HEK293 (cell line): ENCODE measurements around the gene PMEL.

Experiments
- CTCF ChIA-PET: fragments of 350-600 bp; formaldehyde crosslinking; extraction: SDS; loops from one replicate; lab custom pipeline; 2021; ENCODE audit warnings: antibody characterized with exemption; lab: Yijun Ruan, JAX
- POLR2A ChIA-PET: fragments of 300-600 bp; formaldehyde crosslinking; extraction: SDS; loops from one replicate; lab custom pipeline; 2020; ENCODE audit warnings: antibody characterized with exemption, inconsistent platforms; lab: Yijun Ruan, JAX
- H3K27ac ChIP-seq: fragments of 200-500 bp; sonication (Bioruptor generic); 2 replicates; pipeline ENCODE4 v1.5.1; 2014; ENCODE audit warnings: low read depth, low read length, control low read depth, inconsistent platforms; ENCODE audit errors: extremely low read depth
- H3K36me3 ChIP-seq, 2 experiments: fragments of 200-500 bp in 1 of 2; sonication (Bioruptor generic) in 1 of 2; 1 replicate in 1 of 2; 2 replicates in 1 of 2; pipeline ENCODE4 v1.5.1; 2014 to 2017; ENCODE audit warnings: inconsistent platforms in 2 of 2, low read length in 2 of 2; ENCODE audit not compliant: control insufficient read depth in 2 of 2, insufficient read depth in 1 of 2
- H3K4me1 ChIP-seq: fragments of 200-500 bp; sonication (Bioruptor generic); 2 replicates; pipeline ENCODE4 v1.5.1; 2014; ENCODE audit warnings: mild to moderate bottlenecking, low read length, inconsistent platforms; ENCODE audit not compliant: control insufficient read depth, insufficient read depth
- H3K4me3 ChIP-seq: 2 replicates; pipeline ENCODE4 v1.5.1; 2011; ENCODE audit warnings: low read depth, mild to moderate bottlenecking, control low read depth, low read length, moderate library complexity
- H3K9me3 ChIP-seq: fragments of 200-500 bp; sonication (Bioruptor generic); 2 replicates; pipeline ENCODE4 v1.5.1; 2014; ENCODE audit warnings: low read depth, low read length, inconsistent platforms; ENCODE audit not compliant: control insufficient read depth, insufficient read depth
- GLIS2 ChIP-seq: fragments of 450-650 bp; formaldehyde crosslinking; IDR thresholded peaks from 2 replicates; pipeline ENCODE4 v1.5.1; 2016; ENCODE audit warnings: missing biosample characterization, missing genetic modification characterization
- MYNN ChIP-seq: fragments of 450-650 bp; formaldehyde crosslinking; IDR thresholded peaks from 2 replicates; pipeline ENCODE4 v1.5.1; 2016; ENCODE audit warnings: missing biosample characterization, missing genetic modification characterization, borderline replicate concordance
- REPIN1 ChIP-seq: fragments of 450-650 bp; formaldehyde crosslinking; IDR thresholded peaks from 2 replicates; pipeline ENCODE4 v1.5.1; 2017; ENCODE audit warnings: missing biosample characterization, missing genetic modification characterization, low read depth
- WT1 ChIP-seq: fragments of 450-650 bp; formaldehyde crosslinking; IDR thresholded peaks from 2 replicates; pipeline ENCODE4 v1.5.1; 2016; ENCODE audit warnings: missing biosample characterization, missing genetic modification characterization
- ZBTB1 ChIP-seq: fragments of 450-650 bp; formaldehyde crosslinking; IDR thresholded peaks from 2 replicates; pipeline ENCODE4 v1.5.1; 2016; ENCODE audit warnings: missing biosample characterization, missing genetic modification characterization
- ZNF114 ChIP-seq: fragments of 450-650 bp; formaldehyde crosslinking; IDR thresholded peaks from 2 replicates; pipeline ENCODE4 v1.5.0; 2017; ENCODE audit warnings: missing biosample characterization, missing genetic modification characterization
- ZNF140 ChIP-seq: fragments of 450-650 bp; formaldehyde crosslinking; IDR thresholded peaks from 2 replicates; pipeline ENCODE4 v1.5.1; 2016; ENCODE audit warnings: missing biosample characterization, missing genetic modification characterization
- ZNF19 ChIP-seq: fragments of 450-650 bp; formaldehyde crosslinking; IDR thresholded peaks from 2 replicates; pipeline ENCODE4; 2016; ENCODE audit warnings: missing biosample characterization, missing genetic modification characterization, low read depth
- ZNF202 ChIP-seq: fragments of 450-650 bp; formaldehyde crosslinking; IDR thresholded peaks from 2 replicates; pipeline ENCODE4 v1.5.1; 2016; ENCODE audit warnings: missing biosample characterization, missing genetic modification characterization, borderline replicate concordance
- ZNF335 ChIP-seq: fragments of 450-650 bp; formaldehyde crosslinking; conservative IDR thresholded peaks from 2 replicates; pipeline ENCODE4 v1.5.1; 2016; ENCODE audit warnings: missing biosample characterization, missing genetic modification characterization
- ZNF341 ChIP-seq: fragments of 450-650 bp; formaldehyde crosslinking; IDR thresholded peaks from 2 replicates; pipeline ENCODE4; 2016; ENCODE audit warnings: low read depth, missing biosample characterization, missing genetic modification characterization
- ZNF366 ChIP-seq: fragments of 450-650 bp; formaldehyde crosslinking; conservative IDR thresholded peaks from 2 replicates; pipeline ENCODE4 v1.5.1; 2016; ENCODE audit warnings: missing biosample characterization, missing genetic modification characterization
- ZNF530 ChIP-seq: fragments of 450-650 bp; formaldehyde crosslinking; IDR thresholded peaks from 2 replicates; pipeline ENCODE4 v1.5.1; 2016; ENCODE audit warnings: low read depth, missing biosample characterization, missing genetic modification characterization
- ZNF555 ChIP-seq: fragments of 450-650 bp; formaldehyde crosslinking; conservative IDR thresholded peaks from 2 replicates; pipeline ENCODE4 v1.5.1; 2017; ENCODE audit warnings: missing biosample characterization, mild to moderate bottlenecking, missing genetic modification characterization, inconsistent platforms
- ZNF560 ChIP-seq: fragments of 450-650 bp; formaldehyde crosslinking; IDR thresholded peaks from 2 replicates; pipeline ENCODE4 v1.5.1; 2017; ENCODE audit warnings: missing biosample characterization, missing genetic modification characterization, borderline replicate concordance
- ZNF610 ChIP-seq: fragments of 450-650 bp; formaldehyde crosslinking; IDR thresholded peaks from 2 replicates; pipeline ENCODE4 v1.5.1; 2016; ENCODE audit warnings: missing biosample characterization, missing genetic modification characterization, borderline replicate concordance
- ZNF654 ChIP-seq: fragments of 450-650 bp; formaldehyde crosslinking; IDR thresholded peaks from 2 replicates; pipeline ENCODE4 v1.5.1; 2016; ENCODE audit warnings: low read depth, missing biosample characterization, missing genetic modification characterization
- ZNF76 ChIP-seq: fragments of 450-650 bp; formaldehyde crosslinking; IDR thresholded peaks from 2 replicates; pipeline ENCODE4; 2016; ENCODE audit warnings: low read depth, missing biosample characterization, missing genetic modification characterization, borderline replicate concordance
- ZNF785 ChIP-seq: fragments of 450-650 bp; formaldehyde crosslinking; IDR thresholded peaks from 2 replicates; pipeline ENCODE4 v1.5.1; 2016; ENCODE audit warnings: missing biosample characterization, missing genetic modification characterization
- ZSCAN16 ChIP-seq: fragments of 450-650 bp; formaldehyde crosslinking; IDR thresholded peaks from 2 replicates; pipeline ENCODE4 v1.5.1; 2016; ENCODE audit warnings: missing biosample characterization, missing genetic modification characterization
- TF ChIP-seq, protein P1 (sequence below): fragments of 450-650 bp; formaldehyde crosslinking; IDR thresholded peaks from 2 replicates; pipeline ENCODE4 v1.5.1; 2016; ENCODE audit warnings: missing biosample characterization, missing genetic modification characterization
- TF ChIP-seq, protein P2 (sequence below): fragments of 450-650 bp; formaldehyde crosslinking; IDR thresholded peaks from 2 replicates; pipeline ENCODE4 v1.5.1; 2017; ENCODE audit warnings: missing biosample characterization, missing genetic modification characterization
- TF ChIP-seq, protein P3 (sequence below): fragments of 450-650 bp; formaldehyde crosslinking; IDR thresholded peaks from 2 replicates; pipeline ENCODE4 v1.5.1; 2016; ENCODE audit warnings: missing biosample characterization, missing genetic modification characterization
- TF ChIP-seq, protein P4 (sequence below): fragments of 450-650 bp; formaldehyde crosslinking; IDR thresholded peaks from 2 replicates; pipeline ENCODE4 v1.5.1; 2016; ENCODE audit warnings: missing biosample characterization, missing genetic modification characterization

The PMEL gene

DNA sequence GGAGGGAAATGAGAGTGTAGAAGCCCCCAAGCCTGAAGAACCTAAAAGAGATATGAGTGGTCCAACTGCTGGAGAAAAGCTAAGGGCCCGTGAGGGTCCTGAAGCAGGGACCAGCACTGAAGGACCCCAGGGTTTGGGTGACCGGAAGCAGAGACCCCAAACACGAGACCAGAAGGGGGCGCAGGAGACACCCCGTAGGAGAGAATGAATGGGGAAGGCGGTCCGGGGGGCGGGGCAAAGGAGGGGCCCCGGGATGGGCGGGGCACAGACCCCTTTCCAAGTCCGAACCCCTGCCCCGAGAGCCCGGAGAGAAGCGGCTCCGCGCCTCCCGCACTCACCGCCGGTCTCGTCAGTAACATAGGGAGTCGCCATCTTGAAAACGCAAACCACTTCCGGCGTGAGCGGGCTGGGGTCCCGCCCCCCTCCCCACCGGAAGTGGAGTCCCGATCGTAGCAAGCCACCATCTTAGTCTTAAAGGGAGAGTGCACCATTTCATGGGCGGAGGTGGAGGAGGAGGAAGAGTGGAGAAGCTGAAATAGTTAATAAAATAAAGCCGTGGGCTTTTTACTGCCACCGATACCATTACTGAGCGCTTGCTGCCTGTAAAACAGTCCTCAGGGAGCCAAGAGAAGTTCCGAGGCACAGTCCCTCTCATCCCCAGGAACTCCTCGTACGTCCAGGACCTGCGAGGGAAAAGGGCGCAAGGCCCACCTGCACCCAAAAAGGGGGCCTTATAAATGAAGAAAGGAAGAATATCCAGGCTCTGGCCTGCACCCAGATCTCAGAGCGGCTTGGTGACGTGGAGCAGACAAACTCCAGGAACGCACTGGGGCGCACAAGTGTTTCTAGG, 38.9 kb downstream of the PMEL start (continued):
- TF ChIP-seq REPIN1 (tag by site-specific recombination) (no peak), ZNF785 (tag by site-specific recombination) (no peak), ZNF114 (tag by site-specific recombination) (no peak), ZNF654 (tag by site-specific recombination) (peak; percentile 26; the same call in 1 of the 2 replicates), ZNF555 (tag by site-specific recombination) (no peak), ZNF335 (peak; percentile 85), GLIS2 (tag by site-specific recombination) (peak; percentile 85), WT1 (tag by site-specific recombination) (no peak), ZNF76 (tag by site-specific recombination) (no peak), ZNF19 (tag by site-specific recombination) (no peak), ZNF560 (no peak), ZNF610 (0 out of 2 replicates have a peak, but pooled peaks have one; percentile 10), ZSCAN16 (tag by site-specific recombination) (no peak), ZNF530 (tag by site-specific recombination) (no peak)
- TF ChIP-seq, protein P1, sequence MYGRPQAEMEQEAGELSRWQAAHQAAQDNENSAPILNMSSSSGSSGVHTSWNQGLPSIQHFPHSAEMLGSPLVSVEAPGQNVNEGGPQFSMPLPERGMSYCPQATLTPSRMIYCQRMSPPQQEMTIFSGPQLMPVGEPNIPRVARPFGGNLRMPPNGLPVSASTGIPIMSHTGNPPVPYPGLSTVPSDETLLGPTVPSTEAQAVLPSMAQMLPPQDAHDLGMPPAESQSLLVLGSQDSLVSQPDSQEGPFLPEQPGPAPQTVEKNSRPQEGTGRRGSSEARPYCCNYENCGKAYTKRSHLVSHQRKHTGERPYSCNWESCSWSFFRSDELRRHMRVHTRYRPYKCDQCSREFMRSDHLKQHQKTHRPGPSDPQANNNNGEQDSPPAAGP, result 0 out of 2 replicates have a peak, but pooled peaks have one; percentile 59
- TF ChIP-seq, protein P2, sequence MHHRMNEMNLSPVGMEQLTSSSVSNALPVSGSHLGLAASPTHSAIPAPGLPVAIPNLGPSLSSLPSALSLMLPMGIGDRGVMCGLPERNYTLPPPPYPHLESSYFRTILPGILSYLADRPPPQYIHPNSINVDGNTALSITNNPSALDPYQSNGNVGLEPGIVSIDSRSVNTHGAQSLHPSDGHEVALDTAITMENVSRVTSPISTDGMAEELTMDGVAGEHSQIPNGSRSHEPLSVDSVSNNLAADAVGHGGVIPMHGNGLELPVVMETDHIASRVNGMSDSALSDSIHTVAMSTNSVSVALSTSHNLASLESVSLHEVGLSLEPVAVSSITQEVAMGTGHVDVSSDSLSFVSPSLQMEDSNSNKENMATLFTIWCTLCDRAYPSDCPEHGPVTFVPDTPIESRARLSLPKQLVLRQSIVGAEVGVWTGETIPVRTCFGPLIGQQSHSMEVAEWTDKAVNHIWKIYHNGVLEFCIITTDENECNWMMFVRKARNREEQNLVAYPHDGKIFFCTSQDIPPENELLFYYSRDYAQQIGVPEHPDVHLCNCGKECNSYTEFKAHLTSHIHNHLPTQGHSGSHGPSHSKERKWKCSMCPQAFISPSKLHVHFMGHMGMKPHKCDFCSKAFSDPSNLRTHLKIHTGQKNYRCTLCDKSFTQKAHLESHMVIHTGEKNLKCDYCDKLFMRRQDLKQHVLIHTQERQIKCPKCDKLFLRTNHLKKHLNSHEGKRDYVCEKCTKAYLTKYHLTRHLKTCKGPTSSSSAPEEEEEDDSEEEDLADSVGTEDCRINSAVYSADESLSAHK (tag by site-specific recombination), result no peak; the same call in 1 of the 2 replicates

DNA sequence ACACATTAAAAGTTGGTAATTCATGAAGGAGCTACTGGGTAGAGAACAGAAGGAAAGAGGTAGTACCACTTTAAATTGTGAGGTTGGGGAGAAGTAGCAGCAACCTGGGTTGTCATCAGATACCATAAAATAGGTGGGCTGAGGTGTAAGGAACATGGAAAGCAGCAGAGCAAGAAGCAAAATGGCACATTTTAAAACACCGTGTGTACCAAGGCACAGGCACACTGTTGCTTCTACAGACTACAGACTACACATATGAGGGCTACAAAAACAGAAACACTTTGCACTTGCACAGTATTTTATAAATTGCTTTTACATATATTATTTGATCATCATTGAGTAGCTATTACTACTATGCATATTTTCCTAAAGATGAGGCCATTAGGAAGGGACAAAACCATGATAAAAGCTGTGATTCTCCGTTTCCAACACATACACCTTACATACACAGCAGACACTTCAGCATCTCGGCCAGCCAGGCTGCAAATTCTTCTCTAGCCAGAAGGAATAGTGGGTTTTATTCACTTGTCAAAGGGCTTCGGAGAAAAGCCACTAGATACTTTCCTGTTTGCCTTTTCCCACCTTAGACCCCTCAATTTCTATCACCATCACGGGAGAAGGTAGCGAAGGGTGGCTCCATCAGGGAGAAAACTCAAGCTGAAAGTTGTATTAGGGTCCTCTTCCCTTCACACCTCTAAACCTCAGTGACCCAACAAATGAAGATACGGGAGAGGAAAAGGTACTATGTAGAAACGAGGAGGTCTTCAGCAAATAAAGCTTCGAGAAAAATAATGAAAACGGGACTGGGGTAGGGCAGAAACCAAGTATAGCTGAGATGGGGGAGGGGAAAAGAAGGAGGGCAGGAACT, 39.7 kb downstream of the PMEL start:
- Histone ChIP-seq H3K36me3 (peaks cover 14 to 22% of the 10 kb centered on the region in 2 experiments; a peak in 2 of 3 replicates), H3K4me1 (no peaks in the 10 kb centered on the region; the same call in 1 of the 2 replicates), H3K9me3 (no peaks in the 10 kb centered on the region), H3K27ac (peak overlapping the region; percentile 94), H3K4me3 (peak overlapping the region; percentile 80)
- ChIA-PET CTCF (interaction anchor here (0.6 to 3.4 kb wide), 29 partner anchors 9 to 1935 kb away, joined by 3 to 28 read pairs (median 3); partner anchors contain the start of genes DNAJC14, ORMDL2, RAB5B and SARNP), POLR2A (interaction anchor here (0.9 to 4.4 kb wide), 7 partner anchors 21 to 188 kb away, joined by 4 to 42 read pairs (median 12); partner anchors contain the start of genes DNAJC14, ORMDL2, RAB5B and SARNP)
- peak; percentile 91; the same call in 1 of the 2 replicates for TF ChIP-seq ZNF366
- TF ChIP-seq, protein P3, sequence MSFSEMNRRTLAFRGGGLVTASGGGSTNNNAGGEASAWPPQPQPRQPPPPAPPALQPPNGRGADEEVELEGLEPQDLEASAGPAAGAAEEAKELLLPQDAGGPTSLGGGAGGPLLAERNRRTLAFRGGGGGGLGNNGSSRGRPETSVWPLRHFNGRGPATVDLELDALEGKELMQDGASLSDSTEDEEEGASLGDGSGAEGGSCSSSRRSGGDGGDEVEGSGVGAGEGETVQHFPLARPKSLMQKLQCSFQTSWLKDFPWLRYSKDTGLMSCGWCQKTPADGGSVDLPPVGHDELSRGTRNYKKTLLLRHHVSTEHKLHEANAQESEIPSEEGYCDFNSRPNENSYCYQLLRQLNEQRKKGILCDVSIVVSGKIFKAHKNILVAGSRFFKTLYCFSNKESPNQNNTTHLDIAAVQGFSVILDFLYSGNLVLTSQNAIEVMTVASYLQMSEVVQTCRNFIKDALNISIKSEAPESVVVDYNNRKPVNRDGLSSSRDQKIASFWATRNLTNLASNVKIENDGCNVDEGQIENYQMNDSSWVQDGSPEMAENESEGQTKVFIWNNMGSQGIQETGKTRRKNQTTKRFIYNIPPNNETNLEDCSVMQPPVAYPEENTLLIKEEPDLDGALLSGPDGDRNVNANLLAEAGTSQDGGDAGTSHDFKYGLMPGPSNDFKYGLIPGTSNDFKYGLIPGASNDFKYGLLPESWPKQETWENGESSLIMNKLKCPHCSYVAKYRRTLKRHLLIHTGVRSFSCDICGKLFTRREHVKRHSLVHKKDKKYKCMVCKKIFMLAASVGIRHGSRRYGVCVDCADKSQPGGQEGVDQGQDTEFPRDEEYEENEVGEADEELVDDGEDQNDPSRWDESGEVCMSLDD (tag by site-specific recombination), result no peak
- no peak for TF ChIP-seq ZNF202
- TF ChIP-seq ZBTB1 (tag by site-specific recombination), result no peak
- TF ChIP-seq ZNF140 (tag by site-specific recombination), result no peak
- no peak for TF ChIP-seq MYNN (tag by site-specific recombination)
- TF ChIP-seq, protein P4, sequence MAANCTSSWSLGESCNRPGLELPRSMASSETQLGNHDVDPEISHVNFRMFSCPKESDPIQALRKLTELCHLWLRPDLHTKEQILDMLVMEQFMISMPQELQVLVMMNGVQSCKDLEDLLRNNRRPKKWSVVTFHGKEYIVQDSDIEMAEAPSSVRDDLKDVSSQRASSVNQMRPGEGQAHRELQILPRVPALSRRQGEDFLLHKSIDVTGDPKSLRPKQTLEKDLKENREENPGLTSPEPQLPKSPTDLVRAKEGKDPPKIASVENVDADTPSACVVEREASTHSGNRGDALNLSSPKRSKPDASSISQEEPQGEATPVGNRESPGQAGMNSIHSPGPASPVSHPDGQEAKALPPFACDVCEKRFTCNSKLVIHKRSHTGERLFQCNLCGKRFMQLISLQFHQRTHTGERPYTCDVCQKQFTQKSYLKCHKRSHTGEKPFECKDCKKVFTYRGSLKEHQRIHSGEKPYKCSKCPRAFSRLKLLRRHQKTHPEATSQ (tag by site-specific recombination), result no peak
- no peak for TF ChIP-seq ZNF610
- TF ChIP-seq ZNF341 (tag by site-specific recombination), result no peak
- TF ChIP-seq ZNF560, result no peak
